HUDEP-2 (cell line): ENCODE measurements around the gene KIFBP.

Source experiments
- DNase-seq, 76 experiments: peaks; one replicate each; lab custom pipeline; 2025; ENCODE audit not compliant: unreplicated experiment in 76 of 76; lab: John Stamatoyannopoulos, UW

Gene KIFBP

GRCh38 chr10:69047111-69047832 lies 58.7 kb downstream of the KIFBP start:
- no peak for DNase-seq

DNA sequence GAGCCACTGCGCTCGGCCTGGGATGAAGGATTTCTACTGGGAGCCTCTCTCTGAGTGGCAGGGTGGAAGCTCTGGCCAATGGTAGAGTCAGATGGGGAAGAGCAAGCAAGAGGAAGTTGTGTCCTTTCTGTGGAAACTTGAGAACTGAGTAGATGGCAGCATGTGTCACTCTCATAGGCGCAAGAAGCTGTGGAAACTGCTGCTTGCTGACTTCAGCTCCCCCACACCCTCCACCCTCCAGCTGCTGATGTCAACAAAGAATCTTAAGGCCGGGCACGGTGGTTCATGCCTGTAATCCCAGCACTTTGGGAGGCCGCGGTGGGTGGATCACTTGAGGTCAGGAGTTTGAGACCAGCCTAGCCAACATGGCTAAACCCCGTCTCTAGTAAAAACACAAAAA lies 59.5 kb downstream of the KIFBP start:
- DNase-seq, result no peak

DNA sequence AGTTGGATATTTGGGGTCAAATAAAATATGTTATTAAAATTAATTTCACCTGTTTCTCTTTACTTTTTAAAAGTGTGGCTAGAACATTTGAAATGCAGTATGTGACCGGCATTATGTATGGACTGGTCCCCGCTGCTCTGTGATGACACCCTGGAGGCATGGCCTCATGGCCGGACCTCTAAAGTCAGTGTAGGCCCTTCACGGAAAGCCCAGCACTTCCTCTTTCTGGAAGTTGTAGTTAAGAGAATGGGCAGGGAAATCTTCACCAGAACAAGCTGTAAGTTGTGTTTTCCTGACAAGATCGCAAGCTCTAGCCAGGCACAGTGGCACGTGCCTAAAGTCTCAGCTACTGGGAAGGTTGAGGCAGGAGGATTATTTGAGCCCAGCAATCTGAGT lies 61.0 kb downstream of the KIFBP start:
- DNase-seq, result no peak

DNA sequence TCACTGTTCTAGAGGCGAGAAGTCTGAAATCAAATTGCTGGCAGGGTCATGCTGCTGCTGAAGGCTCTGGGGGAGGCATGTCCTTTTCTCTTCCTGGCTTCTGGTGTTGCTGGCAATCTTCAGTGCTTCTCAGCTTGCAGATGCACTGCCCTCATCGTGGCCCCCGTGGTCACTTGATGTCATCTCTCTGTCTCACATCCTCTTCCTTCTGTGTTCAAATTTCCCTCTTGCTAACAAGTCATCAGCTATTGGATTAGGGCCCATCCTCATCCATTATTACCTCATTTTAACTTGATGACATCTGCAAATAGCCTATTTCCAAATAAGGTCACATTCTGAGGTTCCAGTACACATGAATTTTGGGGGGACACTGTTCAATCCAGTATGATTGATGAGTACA lies 62.7 kb downstream of the KIFBP start:
- no peak for DNase-seq

- DNase-seq, result no peak
Measured at GRCh38 chr10:69051710-69052487, 63.3 kb downstream of the KIFBP start.

- DNase-seq, result no peak
Measured at GRCh38 chr10:69052736-69053135, 64.1 kb downstream of the KIFBP start.

- no peak for DNase-seq
Measured at GRCh38 chr10:69055241-69055640, 66.6 kb downstream of the KIFBP start.

DNA sequence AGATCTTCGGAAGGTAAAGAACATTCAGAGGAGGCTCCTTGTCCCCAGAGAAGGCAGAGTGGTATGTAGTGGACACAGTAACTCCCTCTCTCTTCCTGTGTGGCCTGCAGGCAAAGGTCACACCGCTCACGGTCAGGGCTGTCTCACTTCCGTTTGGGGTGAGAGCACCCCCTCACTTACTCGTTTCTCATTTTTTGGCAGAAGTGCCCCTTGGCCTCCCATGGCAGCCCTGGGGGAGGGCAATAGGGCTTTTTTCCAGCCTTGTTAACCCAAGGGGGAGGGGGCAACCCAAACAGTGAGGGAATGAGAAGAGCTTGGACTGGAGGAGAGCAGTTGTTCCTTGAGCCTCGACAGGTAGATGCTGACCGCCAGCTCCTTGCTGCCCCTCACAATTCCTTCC lies 67.5 kb downstream of the KIFBP start:
- no peak for DNase-seq

DNA sequence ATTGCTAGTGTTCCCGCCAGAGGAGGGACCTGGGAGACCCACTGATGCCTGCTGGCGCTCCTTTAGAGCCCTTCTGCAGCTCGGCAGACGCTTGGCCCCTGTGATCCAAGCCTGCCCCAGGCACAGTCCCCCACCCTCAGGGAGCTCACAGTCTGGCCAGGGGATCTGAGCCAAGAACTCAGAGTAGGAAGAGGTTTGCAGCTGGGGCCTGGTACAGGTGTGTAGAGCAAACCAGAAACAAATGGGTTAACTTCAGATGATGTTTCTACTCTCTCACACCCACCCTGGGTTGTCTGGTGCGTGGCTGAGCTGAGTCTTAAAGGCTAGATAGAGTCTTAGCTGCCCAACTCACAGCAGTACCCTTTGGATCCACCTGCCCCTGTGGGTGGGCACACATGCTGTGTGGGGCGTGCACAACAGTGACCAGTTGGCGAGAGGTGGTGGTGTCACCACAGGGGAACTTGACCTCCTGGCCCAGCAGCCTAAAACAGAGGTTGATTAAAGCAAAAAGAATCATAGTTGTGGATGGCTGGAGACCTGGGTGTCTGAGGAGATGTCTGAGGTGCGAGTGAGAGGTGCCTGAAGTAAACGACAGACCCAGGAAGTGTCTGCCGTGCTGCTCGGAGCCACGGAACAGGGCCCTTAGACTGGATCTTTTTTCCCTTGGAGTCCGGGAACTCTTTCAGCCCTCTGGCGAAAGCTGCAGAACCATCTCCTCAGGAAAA lies 68.1 kb downstream of the KIFBP start:
- DNase-seq, result no peak

DNA sequence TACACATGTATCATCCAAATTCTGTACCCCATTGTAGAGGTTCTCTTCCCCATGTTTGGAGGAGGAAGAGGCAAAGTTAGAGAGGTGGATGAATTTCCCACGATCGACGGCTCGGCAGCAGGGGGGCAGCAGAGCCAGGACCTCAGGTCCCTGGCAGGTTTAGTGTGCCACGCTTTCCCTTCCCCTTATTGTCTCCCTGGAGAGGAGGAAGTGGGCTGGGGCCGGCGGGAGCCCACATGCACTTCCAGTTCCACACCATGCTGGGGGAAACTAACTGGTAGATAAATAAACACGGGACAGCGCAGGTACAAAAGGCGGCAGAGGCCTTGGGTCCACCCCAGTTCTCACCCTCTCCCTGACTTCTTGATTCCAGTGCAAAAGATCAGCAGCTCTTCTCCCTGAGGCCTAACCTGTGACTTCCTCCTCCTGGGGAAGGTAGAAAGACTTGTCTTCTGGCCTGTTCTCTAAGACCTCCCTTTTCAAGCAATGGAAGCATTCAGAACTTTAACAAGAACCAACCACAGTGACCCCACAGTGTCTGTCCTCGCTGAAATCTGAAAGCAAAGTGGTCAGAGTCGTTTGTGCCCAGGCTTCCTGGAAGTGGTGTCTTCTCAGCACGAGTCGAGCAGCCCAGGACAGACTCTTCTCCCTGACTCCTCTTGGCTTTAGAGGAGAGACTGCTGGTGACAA lies 68.8 kb downstream of the KIFBP start:
- no peak for DNase-seq

DNA sequence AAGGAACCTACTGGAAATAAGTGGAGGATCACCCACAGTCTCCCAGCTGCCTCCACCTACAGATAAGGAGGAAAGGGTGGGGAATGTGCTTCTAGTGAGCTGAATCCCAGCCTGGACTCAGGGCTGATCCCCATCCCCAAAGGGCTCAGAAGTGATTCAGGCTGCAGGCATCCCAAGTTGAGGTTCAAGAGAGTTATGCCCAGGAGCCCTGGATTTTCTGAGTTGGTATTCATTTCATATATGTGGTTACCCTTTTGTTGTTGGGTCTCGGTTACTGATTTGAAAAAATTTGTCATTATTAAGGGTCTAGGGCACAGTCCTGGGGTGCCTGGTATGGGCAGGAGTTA lies 69.3 kb downstream of the KIFBP start:
- no peak for DNase-seq

GRCh38 chr10:69060127-69060798 lies 71.7 kb downstream of the KIFBP start:
- no peak for DNase-seq

- DNase-seq, result no peak
Measured at GRCh38 chr10:69061305-69062161, 72.9 kb downstream of the KIFBP start.

DNA sequence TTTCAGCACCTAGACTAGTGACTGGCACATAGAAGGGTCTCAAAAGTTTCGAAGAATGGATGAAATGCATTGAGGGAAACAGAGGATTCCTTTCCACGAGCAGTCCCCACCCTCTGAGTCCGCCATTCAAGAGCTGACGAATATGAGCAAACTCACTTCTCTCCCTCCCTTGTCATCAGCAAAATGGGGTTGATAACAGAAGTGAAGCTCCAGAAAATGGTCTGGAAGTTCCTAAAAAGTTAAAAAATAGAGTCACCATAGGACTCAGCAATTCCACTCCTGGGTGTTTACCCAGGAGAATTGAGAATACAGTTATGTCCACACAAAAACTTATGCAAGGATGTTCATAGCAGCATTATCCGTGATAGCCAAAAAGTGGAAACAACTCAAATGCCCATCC lies 74.3 kb downstream of the KIFBP start:
- no peak for DNase-seq

GRCh38 chr10:69064762-69065328 lies 76.2 kb downstream of the KIFBP start:
- DNase-seq, result no peak

DNA sequence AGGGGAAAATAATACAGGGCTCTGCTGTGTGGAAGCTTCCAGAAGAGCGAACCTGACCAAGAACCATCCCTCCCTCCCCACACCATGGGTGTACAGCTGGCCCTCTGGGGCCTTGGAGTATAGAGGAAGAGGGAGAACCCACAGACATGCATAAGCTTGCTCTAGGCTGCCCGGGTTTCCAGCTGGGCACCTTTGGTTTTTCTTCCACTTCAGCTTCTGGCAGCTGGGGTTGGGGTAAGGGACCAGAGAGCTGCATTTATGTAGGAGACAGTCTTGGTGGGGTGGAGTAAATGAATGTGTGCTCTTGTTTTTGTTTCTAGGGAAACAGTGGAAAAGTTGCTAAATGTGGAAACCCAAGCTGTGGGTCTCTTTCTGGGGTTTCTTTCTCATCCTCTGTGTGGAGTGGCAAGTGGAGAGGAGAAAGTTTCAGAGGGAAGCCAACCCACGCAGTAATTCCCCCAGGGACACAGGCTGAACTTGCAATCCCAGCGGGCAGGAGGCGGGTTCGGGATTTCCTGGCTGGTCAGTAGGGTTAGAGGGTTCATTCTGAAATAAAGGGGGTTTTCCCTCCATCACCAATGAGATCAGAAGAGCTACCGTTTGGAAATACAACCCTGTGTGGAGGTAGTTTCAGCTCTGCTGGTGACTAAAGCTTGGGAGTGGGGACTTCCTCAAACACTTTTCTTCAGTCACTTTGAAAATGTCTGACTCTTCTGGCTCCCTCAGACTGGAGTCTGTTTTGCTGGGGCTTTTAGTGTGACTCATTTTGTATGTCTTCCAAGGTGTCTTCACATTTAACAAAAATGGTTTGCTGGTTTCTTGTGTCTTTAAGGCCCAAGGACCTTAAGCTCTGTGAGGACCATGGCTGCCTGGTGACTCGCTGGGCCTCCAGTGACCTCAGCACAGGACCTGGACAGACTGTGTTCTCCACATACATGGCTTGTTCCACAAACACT lies 77.1 kb downstream of the KIFBP start:
- no peak for DNase-seq
